ENCODE results near the gene RRP12.

RRP12 gene

DNA sequence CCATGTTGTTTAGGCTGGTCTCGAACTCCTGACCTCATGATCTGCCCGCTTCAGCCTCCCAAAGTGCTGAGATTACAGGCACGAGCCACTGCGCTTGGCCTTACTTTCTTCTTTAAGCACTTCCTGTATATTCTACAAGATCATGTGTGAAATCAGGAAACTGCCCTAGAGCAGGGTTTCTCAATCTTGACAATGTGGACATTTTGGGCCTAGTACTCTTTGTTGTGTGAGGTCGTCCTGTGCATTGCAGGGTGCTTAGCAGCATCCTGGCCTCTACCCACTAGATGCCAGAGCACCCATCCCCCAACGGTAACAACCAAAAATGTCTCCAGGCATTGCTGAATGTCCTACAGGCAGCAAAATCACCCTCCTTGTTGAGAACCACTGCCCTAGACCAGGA, 24.7 kb downstream of the RRP12 start:
- no peaks in the 10 kb centered on the region for H3K9me3 ChIP-seq (ENCODE audit: insufficient read depth, low read depth, low read length)
- H3K4me3 ChIP-seq (ENCODE audit: low read depth, low read length): no peak overlapping the region
- no peak overlapping the region for H3K4me2 ChIP-seq (ENCODE audit: low read length)
- H3K27ac ChIP-seq (ENCODE audit: low read depth, low read length): no peak overlapping the region
- H4K12ac ChIP-seq (ENCODE audit: low read depth, low read length): no peak overlapping the region
- H2AK5ac ChIP-seq (ENCODE audit: low read length): no peak overlapping the region
- peak overlapping the region; percentile 40 for H3K23ac ChIP-seq (ENCODE audit: low read length)
- peak in 1 of 2 donors; percentile 10 for DNase-seq
- H3K18ac ChIP-seq (ENCODE audit: low read length): no peak overlapping the region
- H4K91ac ChIP-seq (ENCODE audit: low read depth, low read length): no peak overlapping the region
- no peak overlapping the region for H3K14ac ChIP-seq (ENCODE audit: low read length)
- H2BK12ac ChIP-seq (ENCODE audit: low read length): no peak overlapping the region
- no peak overlapping the region for H3K4ac ChIP-seq (ENCODE audit: low read depth, low read length)
- no peak overlapping the region for H2BK120ac ChIP-seq (ENCODE audit: insufficient read depth, low read length, poor library complexity)
- peaks cover 46 to 56% of the 10 kb centered on the region in 2 experiments for H3K36me3 ChIP-seq (ENCODE audit: control insufficient read depth in 1 of 2, insufficient read depth in 2 of 2, low read length in 2 of 2)
- H3K27me3 ChIP-seq (ENCODE audit: insufficient read depth, low read length): no peaks in the 10 kb centered on the region
- no peaks in the 10 kb centered on the region for H3K79me2 ChIP-seq (ENCODE audit: control insufficient read depth, insufficient read depth, low read length, poor library complexity)
- H3K79me1 ChIP-seq (ENCODE audit: low read length): peaks cover 4% of the 10 kb centered on the region
- H3K9ac ChIP-seq (ENCODE audit: low read length): no peak overlapping the region
- no peak overlapping the region for H2BK5ac ChIP-seq (ENCODE audit: low read depth, low read length, poor library complexity)
- no peak overlapping the region for H4K8ac ChIP-seq (ENCODE audit: low read depth, low read length)
- no CpG with 5 or more reads among the region's 6 CpGs for WGBS (ENCODE audit: extremely low coverage, insufficient coverage, insufficient read length)
- peaks cover 0 to 5% of the 10 kb centered on the region in 2 experiments for H3K4me1 ChIP-seq (ENCODE audit: control insufficient read depth in 1 of 2, insufficient read depth in 2 of 2, low read length in 2 of 2)
- no peak overlapping the region for H2AFZ ChIP-seq (ENCODE audit: insufficient read depth, low read length, poor library complexity)

DNA sequence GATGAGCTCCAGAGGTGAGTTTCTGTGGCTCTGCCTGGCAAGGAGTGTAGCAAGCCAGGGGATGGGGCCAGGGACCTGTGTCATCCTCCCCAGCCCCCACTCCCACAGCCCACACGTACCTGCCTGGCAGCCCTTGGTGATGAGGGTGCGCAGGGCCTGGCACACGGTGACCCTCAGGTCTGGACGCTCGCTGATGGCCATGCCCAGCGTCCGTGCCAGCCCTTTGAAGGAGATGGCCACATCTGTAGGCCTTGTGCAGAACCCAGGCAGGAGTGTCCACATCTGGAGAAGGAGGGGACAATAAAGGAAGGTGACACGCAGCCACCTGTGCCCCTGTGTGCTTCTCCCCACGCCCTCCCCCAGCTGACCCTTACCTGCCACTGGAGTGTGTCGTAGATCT, 27.7 kb downstream of the RRP12 start:
- Histone ChIP-seq H3K23ac (ENCODE audit: low read length) (no peak overlapping the region), H3K4ac (ENCODE audit: low read depth, low read length) (no peak overlapping the region), H3K4me3 (ENCODE audit: low read depth, low read length) (peak overlapping the region; percentile 51), H3K4me2 (ENCODE audit: low read length) (no peak overlapping the region), H4K91ac (ENCODE audit: low read depth, low read length) (no peak overlapping the region), H3K18ac (ENCODE audit: low read length) (no peak overlapping the region), H3K9ac (ENCODE audit: low read length) (no peak overlapping the region), H2BK12ac (ENCODE audit: low read length) (no peak overlapping the region), H3K79me1 (ENCODE audit: low read length) (no peaks in the 10 kb centered on the region), H2BK5ac (ENCODE audit: low read depth, low read length, poor library complexity) (no peak overlapping the region), H3K4me1 (ENCODE audit: control insufficient read depth in 1 of 2, insufficient read depth in 2 of 2, low read length in 2 of 2) (no peaks in the 10 kb centered on the region), H3K79me2 (ENCODE audit: control insufficient read depth, insufficient read depth, low read length, poor library complexity) (no peaks in the 10 kb centered on the region), H3K36me3 (ENCODE audit: control insufficient read depth in 1 of 2, insufficient read depth in 2 of 2, low read length in 2 of 2) (peaks cover 51 to 67% of the 10 kb centered on the region in 2 experiments), H2BK120ac (ENCODE audit: insufficient read depth, low read length, poor library complexity) (no peak overlapping the region), H3K9me3 (ENCODE audit: insufficient read depth, low read depth, low read length) (no peaks in the 10 kb centered on the region), H3K27me3 (ENCODE audit: insufficient read depth, low read length) (no peaks in the 10 kb centered on the region), H2AFZ (ENCODE audit: insufficient read depth, low read length, poor library complexity) (no peak overlapping the region), H4K12ac (ENCODE audit: low read depth, low read length) (no peak overlapping the region), H2AK5ac (ENCODE audit: low read length) (no peak overlapping the region), H3K14ac (ENCODE audit: low read length) (no peak overlapping the region), H4K8ac (ENCODE audit: low read depth, low read length) (no peak overlapping the region), H3K27ac (ENCODE audit: low read depth, low read length) (no peak overlapping the region)
- no CpG with 5 or more reads among the region's 10 CpGs for WGBS (ENCODE audit: extremely low coverage, insufficient coverage, insufficient read length)
- DNase-seq: no peak

DNA sequence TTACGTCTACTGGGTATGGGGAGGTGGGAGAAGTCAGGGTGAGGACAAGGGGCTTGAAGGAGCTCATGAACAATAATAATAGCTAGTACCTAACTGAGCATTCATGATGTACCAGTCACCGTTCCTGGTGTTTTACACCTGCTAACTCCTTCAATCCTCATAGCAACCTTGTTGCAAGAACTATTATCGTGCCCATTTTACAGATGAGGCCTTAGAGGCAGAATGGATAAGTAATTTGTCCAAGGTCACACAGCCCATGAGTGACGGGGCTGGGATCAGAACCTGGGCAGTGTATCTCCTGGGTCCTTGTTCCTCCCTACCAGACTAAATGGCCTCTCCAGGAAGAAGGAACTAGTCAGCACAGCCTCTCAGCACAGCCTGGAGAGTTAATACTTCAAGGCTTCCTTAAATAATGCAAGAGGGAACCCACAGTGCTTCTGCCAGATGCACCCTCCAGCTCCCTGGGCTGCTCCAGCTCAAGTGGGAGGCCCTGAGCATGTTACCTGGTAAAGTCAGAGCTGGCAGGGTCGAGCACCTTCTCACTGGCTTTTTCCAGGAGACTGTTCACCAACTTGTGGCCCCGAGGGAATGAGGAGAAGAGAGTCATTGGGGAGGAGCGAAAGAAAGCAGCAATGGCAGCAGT, 28.8 kb downstream of the RRP12 start:
- H4K91ac ChIP-seq (ENCODE audit: low read depth, low read length): no peak overlapping the region
- no peak overlapping the region for H3K18ac ChIP-seq (ENCODE audit: low read length)
- no peak overlapping the region for H4K8ac ChIP-seq (ENCODE audit: low read depth, low read length)
- H3K9me3 ChIP-seq (ENCODE audit: insufficient read depth, low read depth, low read length): no peaks in the 10 kb centered on the region
- no peak overlapping the region for H2AFZ ChIP-seq (ENCODE audit: insufficient read depth, low read length, poor library complexity)
- no peak overlapping the region for H3K23ac ChIP-seq (ENCODE audit: low read length)
- no peak for DNase-seq
- H2BK12ac ChIP-seq (ENCODE audit: low read length): no peak overlapping the region
- no peak overlapping the region for H2BK120ac ChIP-seq (ENCODE audit: insufficient read depth, low read length, poor library complexity)
- no CpG with 5 or more reads among the region's 7 CpGs for WGBS (ENCODE audit: extremely low coverage, insufficient coverage, insufficient read length)
- H3K27ac ChIP-seq (ENCODE audit: low read depth, low read length): no peak overlapping the region
- H3K9ac ChIP-seq (ENCODE audit: low read length): no peak overlapping the region
- peaks cover 49 to 61% of the 10 kb centered on the region in 2 experiments for H3K36me3 ChIP-seq (ENCODE audit: control insufficient read depth in 1 of 2, insufficient read depth in 2 of 2, low read length in 2 of 2)
- H3K4me2 ChIP-seq (ENCODE audit: low read length): no peak overlapping the region
- no peaks in the 10 kb centered on the region for H3K79me1 ChIP-seq (ENCODE audit: low read length)
- H2BK5ac ChIP-seq (ENCODE audit: low read depth, low read length, poor library complexity): no peak overlapping the region
- no peak overlapping the region for H2AK5ac ChIP-seq (ENCODE audit: low read length)
- H3K27me3 ChIP-seq (ENCODE audit: insufficient read depth, low read length): no peaks in the 10 kb centered on the region
- H3K4me3 ChIP-seq (ENCODE audit: low read depth, low read length): no peak overlapping the region
- H3K4me1 ChIP-seq (ENCODE audit: control insufficient read depth in 1 of 2, insufficient read depth in 2 of 2, low read length in 2 of 2): no peaks in the 10 kb centered on the region
- H3K79me2 ChIP-seq (ENCODE audit: control insufficient read depth, insufficient read depth, low read length, poor library complexity): no peaks in the 10 kb centered on the region
- H3K14ac ChIP-seq (ENCODE audit: low read length): no peak overlapping the region
- no peak overlapping the region for H4K12ac ChIP-seq (ENCODE audit: low read depth, low read length)
- H3K4ac ChIP-seq (ENCODE audit: low read depth, low read length): no peak overlapping the region

DNA sequence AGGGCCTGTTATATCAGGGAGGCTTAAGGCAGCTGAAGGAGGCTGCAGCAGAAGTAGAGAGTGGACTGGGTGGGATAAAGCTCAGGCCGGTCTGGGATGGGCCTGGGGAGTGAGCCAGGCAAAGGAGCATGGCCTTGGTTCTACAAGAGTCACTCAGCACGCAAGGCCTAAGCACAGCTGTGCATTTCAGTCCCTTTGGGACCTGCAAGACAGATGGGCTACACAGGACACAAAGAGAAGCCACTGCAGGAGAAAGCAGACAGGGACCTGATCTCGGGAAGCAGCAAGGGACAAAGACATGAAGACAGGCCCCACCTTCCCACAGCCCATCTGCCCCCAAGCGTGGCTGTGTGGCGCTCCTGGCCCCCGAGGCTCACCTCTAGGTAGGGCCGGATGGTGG, 29.4 kb downstream of the RRP12 start:
- Histone ChIP-seq H3K18ac (ENCODE audit: low read length) (no peak overlapping the region), H3K27me3 (ENCODE audit: insufficient read depth, low read length) (no peaks in the 10 kb centered on the region), H2AK5ac (ENCODE audit: low read length) (no peak overlapping the region), H3K4me2 (ENCODE audit: low read length) (no peak overlapping the region), H4K91ac (ENCODE audit: low read depth, low read length) (no peak overlapping the region), H3K27ac (ENCODE audit: low read depth, low read length) (no peak overlapping the region), H3K23ac (ENCODE audit: low read length) (no peak overlapping the region), H3K4me3 (ENCODE audit: low read depth, low read length) (no peak overlapping the region), H3K9me3 (ENCODE audit: insufficient read depth, low read depth, low read length) (peaks cover 2% of the 10 kb centered on the region), H2BK120ac (ENCODE audit: insufficient read depth, low read length, poor library complexity) (no peak overlapping the region), H4K12ac (ENCODE audit: low read depth, low read length) (no peak overlapping the region), H3K14ac (ENCODE audit: low read length) (no peak overlapping the region), H3K36me3 (ENCODE audit: control insufficient read depth in 1 of 2, insufficient read depth in 2 of 2, low read length in 2 of 2) (peaks cover 54 to 58% of the 10 kb centered on the region in 2 experiments), H4K8ac (ENCODE audit: low read depth, low read length) (no peak overlapping the region), H3K79me1 (ENCODE audit: low read length) (no peaks in the 10 kb centered on the region), H2BK12ac (ENCODE audit: low read length) (no peak overlapping the region), H3K9ac (ENCODE audit: low read length) (no peak overlapping the region), H2AFZ (ENCODE audit: insufficient read depth, low read length, poor library complexity) (no peak overlapping the region), H2BK5ac (ENCODE audit: low read depth, low read length, poor library complexity) (no peak overlapping the region), H3K79me2 (ENCODE audit: control insufficient read depth, insufficient read depth, low read length, poor library complexity) (no peaks in the 10 kb centered on the region), H3K4ac (ENCODE audit: low read depth, low read length) (no peak overlapping the region), H3K4me1 (ENCODE audit: control insufficient read depth in 1 of 2, insufficient read depth in 2 of 2, low read length in 2 of 2) (peaks cover 0 to 3% of the 10 kb centered on the region in 2 experiments)
- no CpG with 5 or more reads among the region's 7 CpGs for WGBS (ENCODE audit: extremely low coverage, insufficient coverage, insufficient read length)
- no peak for DNase-seq
